HG03342 (cell line): ENCODE results near the gene MRGPRF.
"Not testable (repeated sequence)": the region's sequence is repeated elsewhere in the genome, so short reads cannot be mapped to it uniquely, and the experiment has no call there.

Experiments
- ATAC-seq: cut with Tn5 transposase; IDR thresholded peaks from one replicate; pipeline ENCODE4 v1.9.1; 2021; ENCODE audit warnings: mild to moderate bottlenecking, moderate library complexity; ENCODE audit not compliant: unreplicated experiment

The MRGPRF gene

GRCh38 chr11:69004411-69005182, 8.4 kb downstream of the MRGPRF start:
- ATAC-seq, result no peak

GRCh38 chr11:69003866-69004367, 9.1 kb downstream of the MRGPRF start:
- no peak for ATAC-seq

DNA sequence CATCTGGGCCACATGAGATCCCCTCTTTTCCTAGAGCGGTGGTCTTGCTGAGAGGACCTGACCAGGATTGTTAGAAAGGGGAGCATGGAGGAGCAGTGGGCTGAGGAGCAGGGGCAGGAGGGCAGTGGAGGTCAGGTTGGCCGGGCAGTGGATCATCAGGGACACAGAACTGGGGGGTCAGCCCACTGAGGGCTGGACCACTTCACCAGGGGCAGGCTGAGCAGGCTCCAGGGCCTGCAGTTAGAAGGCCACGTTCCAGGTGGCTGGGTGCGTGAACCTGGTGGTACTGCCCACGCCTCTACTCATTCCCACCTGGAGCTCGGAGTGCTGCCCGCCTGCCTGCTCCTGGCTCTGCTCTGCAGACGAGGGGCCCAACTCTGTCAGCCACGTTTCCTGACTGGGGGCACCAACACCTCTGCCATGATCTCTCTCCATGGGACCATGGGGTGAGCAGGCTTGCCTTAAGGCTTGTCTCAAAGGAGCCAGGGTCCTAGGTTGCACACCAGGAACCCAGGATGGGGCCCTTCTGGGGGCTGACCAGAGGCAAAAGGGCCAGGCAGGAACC, 9.7 kb downstream of the MRGPRF start:
- no peak for ATAC-seq

GRCh38 chr11:69002570-69003231, 10.3 kb downstream of the MRGPRF start:
- no peak for ATAC-seq

DNA sequence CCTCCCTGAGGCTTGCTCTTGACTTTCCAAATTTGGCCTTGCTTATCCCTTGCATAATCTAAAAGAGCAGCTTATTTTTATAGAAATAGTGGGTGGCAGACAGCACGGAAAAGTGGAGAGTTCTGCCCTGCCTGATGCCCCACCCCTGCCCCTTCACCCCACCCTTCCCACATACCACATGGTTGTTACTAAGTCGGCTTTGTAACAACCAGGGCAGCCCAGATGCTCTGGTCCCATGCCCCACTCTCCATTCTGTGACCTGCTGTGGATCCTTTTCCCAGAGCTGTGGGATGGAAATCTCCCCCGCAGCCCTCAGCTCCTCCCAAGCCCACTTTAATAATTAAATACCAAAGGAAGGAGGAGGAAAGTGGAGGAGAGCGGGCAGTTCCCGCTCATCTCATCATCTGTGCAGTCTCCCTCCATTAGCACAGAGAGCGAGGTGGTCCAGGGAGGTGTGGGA, 10.9 kb downstream of the MRGPRF start:
- ATAC-seq, result no peak

- no peak for ATAC-seq
These were observed 11.6 kb downstream of the MRGPRF start for GRCh38 chr11:69001243-69002081.

- ATAC-seq, result no peak
These were observed 12.2 kb downstream of the MRGPRF start for GRCh38 chr11:69000831-69001242.

- ATAC-seq, result no peak
These were observed 12.7 kb downstream of the MRGPRF start for GRCh38 chr11:69000391-69000790.

DNA sequence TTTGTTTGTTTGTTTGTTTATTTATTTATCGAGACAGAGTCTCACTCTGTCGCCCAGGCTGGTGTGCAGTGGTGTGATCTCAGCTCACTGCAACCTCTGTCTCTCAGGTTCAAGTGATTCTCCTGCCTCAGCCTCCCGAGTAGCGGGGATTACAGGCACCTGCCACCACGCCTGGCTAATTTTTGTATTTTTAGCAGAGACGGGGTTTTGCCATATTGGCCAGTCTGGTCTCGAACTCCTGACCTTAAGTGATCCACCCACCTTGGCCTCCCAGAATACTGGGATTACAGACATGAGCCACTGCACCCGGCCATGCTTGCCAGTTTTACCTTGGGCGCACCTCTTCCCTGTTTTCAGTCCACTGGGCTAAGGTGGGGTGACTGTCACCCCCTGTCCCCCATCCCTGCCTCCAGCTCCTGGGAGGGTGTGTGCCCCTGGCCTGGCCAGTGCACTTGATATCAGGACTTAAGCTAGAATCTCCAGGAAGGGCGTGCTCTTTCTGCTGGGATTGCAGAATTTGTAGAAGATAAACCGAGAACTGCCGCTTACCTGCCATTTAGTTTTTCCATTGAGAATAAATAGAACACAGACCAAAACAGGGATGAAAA, 13.2 kb downstream of the MRGPRF start:
- ATAC-seq, result not testable (repeated sequence)

DNA sequence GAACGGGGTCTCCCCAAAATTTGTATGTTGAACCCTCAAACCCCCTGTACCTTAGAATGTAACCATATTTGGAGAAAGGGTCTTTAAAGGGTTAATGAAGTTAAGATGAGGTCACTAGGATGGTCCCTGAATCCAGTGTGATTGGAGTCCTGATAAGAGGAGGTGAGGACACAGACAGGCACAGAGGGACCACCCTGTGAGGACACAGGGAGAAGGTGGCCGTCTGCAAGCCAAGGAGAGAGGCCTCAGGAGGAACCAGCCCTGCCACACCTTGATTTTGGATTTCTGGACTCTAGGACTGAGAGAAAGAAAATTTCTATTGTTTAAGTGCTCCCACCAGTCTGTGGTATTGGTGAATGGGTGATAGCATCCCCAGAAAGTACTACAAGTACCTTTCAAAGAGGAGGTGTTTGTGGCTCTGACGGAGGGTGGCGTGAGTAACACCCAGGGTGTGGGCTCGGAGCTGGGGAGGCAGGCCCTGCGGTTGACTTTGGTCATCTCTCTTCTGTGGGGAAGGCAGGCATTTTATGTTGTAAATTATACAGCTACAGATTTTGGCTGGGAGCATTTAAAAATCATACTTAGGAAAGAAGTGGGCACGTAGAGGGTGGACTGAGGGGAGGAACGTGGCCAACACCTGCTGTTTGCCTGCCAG, 13.8 kb downstream of the MRGPRF start:
- no peak for ATAC-seq

DNA sequence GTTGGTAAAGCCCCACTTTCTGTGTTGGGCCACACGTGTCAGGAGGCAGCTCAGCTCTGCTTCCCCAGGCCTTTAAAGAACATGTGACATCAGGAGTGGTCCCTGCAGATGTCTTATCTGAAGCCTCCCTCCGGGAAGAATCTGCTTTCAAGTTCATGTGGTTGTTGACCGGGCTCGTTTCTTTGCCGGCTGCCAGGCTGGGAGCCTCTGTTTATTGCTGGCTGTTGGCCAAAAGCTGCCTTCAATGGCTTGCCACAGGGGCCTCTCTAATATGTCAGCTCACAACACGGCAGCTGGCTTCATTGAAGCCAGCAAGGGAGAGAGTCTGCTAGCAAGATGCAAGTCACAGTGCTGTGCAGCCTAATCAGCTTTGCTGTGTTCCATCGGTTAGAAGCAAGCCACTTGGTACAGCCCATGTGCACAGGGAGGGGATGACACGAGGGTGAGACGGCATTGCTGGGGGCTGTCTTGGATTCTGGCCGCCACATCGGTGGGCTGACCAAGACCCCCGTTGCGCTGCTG, 14.6 kb downstream of the MRGPRF start:
- no peak for ATAC-seq

DNA sequence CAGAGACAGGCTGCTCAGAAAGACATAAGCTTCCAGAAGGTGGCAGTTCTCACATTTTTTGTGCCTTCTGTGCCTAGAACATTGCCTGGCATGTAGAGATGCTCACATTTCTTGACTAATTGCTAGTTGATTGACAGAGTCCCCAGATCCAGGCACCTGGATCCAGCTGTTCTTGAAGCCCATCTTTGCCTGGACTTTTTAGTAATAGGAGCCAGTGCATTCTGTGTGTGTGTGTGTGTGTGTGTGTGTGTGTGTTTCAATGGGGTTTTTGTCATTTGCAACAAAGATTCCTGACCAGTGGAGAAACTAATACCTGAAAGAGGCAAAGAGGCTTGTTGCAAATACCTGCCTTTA, 15.1 kb downstream of the MRGPRF start:
- no peak for ATAC-seq

- no peak for ATAC-seq
These were observed 15.7 kb downstream of the MRGPRF start for GRCh38 chr11:68997124-68997994.

GRCh38 chr11:68996376-68997123, 16.5 kb downstream of the MRGPRF start:
- ATAC-seq, result no peak

- no peak for ATAC-seq
These were observed 18.2 kb downstream of the MRGPRF start for GRCh38 chr11:68994894-68995285.

DNA sequence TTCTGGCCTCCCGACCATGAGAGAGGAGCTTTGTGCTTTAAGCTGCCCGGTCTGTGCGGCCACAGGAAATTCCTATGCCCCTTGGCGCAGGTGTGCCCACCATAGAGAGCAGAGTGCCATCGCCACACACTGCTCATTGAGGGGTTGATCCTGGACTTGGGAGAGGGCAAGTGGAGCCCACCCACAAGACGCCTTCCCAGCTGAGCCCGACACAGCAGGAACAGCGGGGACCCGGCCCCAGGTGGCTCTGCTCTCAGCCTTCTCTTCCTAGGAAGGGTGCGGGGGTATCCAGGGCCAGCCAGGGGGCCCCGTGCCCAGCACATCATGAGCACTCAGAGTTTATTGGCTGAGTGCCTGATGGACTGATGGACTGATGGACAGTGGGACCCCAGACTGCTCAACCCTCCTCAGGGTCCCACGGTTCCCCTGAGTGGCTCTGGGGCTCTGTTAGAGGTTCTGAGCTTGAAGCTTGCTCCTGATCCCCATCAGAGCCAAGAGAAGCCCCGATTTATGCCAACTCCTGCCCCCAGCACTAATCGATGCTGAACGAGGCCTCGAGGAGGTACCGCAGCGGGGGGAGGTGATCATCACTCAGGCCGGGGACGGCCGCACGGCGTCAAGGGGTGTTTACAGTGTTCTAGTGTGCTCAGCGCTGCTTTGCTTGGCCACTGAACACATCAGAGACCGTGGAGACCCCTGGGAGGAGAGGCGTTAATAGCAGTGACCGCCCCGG, 18.7 kb downstream of the MRGPRF start:
- no peak for ATAC-seq

- no peak for ATAC-seq
These were observed 19.5 kb downstream of the MRGPRF start for GRCh38 chr11:68993546-68993945.
